Ishikawa (cell line): ENCODE data around the gene WBP11.

ENCODE experiments used
- CREB1 ChIP-seq: IDR thresholded peaks from 2 replicates; pipeline ENCODE4 v1.6.1; 2012; ENCODE audit warnings: low read depth
- EGR1 ChIP-seq: IDR thresholded peaks from 2 replicates; pipeline ENCODE4 v1.6.1; 2012
- EP300 ChIP-seq: IDR thresholded peaks from 2 replicates; pipeline ENCODE4 v1.6.1; 2012; ENCODE audit warnings: borderline replicate concordance
- MAX ChIP-seq: IDR thresholded peaks from 2 replicates; pipeline ENCODE4 v1.6.1; 2012
- REST ChIP-seq: IDR thresholded peaks from 2 replicates; pipeline ENCODE4 v1.6.1; 2012; ENCODE audit warnings: low read depth, mild to moderate bottlenecking
- TCF12 ChIP-seq: IDR thresholded peaks from 2 replicates; pipeline ENCODE4 v1.6.1; 2012; ENCODE audit warnings: low read depth
- TEAD4 ChIP-seq: IDR thresholded peaks from 2 replicates; pipeline ENCODE4 v1.6.1; 2012

- TF ChIP-seq EP300 (no peak), CREB1 (no peak), MAX (no peak), REST (no peak), EGR1 (no peak), TEAD4 (no peak), TCF12 (no peak)
These were observed 517 bp upstream of the WBP11 start for GRCh38 chr12:14803830-14804160.
